Activated B cell treated with CpG ODN at 0.5 μM for 24 hours (primary cell): Measurements from ENCODE around the gene DAB1. TPM values are rescaled to one million over a fixed set of nuclear protein-coding genes. Genes with fewer than 3 reads are reported as not detected.

Experiments
- ATAC-seq: fragments of 200-7000 bp; cut with Tn5 transposase; one replicate; pipeline ENCODE4 v1.10.0; 2021; ENCODE audit warnings: low read depth, mild to moderate bottlenecking, moderate library complexity
- CTCF ChIA-PET: fragments of 350-600 bp; sonication (Branson Sonifier 250); formaldehyde crosslinking; loops from one replicate; lab custom pipeline; 2021; ENCODE audit warnings: antibody characterized with exemption; lab: Charles Lee
- POLR2A ChIA-PET: fragments of 350-600 bp; sonication (Branson Sonifier 250); formaldehyde crosslinking; loops from one replicate; lab custom pipeline; 2021; ENCODE audit warnings: antibody characterized with exemption; lab: Charles Lee
- DNase-seq: peaks from one replicate; pipeline ENCODE4 v3.0.0; 2022
- H3K27ac Mint-ChIP-seq: one replicate; pipeline ENCODE4 v1.8.0; 2020; ENCODE audit warnings: mixed read lengths
- H3K27me3 Mint-ChIP-seq: one replicate; pipeline ENCODE4 v1.8.0; 2021; ENCODE audit warnings: mixed read lengths
- H3K36me3 Mint-ChIP-seq: one replicate; pipeline ENCODE4 v1.8.0; 2021; ENCODE audit warnings: low read depth, mixed read lengths
- H3K4me1 Mint-ChIP-seq: one replicate; pipeline ENCODE4 v1.8.0; 2021; ENCODE audit warnings: mixed read lengths
- H3K4me3 Mint-ChIP-seq: one replicate; pipeline ENCODE4 v1.8.0; 2020; ENCODE audit warnings: mild to moderate bottlenecking, mixed read lengths
- H3K9me3 Mint-ChIP-seq: one replicate; pipeline ENCODE4 v1.8.0; 2020; ENCODE audit warnings: mixed read lengths
- CTCF ChIP-seq: fragments of 200-600 bp; IDR thresholded peaks from one replicate; pipeline ENCODE4 v1.8.0; 2022; ENCODE audit warnings: antibody characterized with exemption, mild to moderate bottlenecking
- intact Hi-C: fragments of 100-400 bp; cut with micrococcal nuclease; formaldehyde crosslinking; loops from one replicate; pipeline ENCODE4 v1.15.1; 2024
- total RNA-seq: library from RNA; stranded (reverse); gene quantifications from 2 replicates; pipeline ENCODE4 v1.2.3, GENCODE V29; 2022

The DAB1 gene
- total RNA-seq, 1 donor from 2014 or later, result not detected

DNA sequence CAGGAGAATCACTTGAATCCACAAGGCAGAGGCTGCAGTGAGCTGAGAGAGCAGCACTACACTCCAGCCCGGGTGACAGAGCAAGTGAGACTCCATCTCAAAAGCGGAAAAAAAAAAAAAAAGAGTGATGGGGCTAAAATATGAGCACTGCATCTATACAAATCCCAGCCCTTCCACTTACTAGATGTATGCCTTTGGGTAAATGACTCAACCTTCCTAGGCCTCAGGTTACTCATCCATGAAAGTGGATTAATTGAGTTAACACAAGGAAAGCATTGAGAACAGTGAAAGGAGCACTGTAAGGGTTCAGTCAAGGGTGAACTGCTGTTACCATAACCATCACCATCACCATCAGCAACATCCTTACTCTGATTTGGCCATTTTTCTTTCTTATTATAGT, 231.6 kb downstream of the DAB1 start:
- POLR2A ChIA-PET, result no interaction called here
- TF ChIP-seq CTCF, result no peak
- CTCF ChIA-PET, result no interaction called here
- H3K27ac Mint-ChIP-seq, result no peak overlapping the region
- no peaks in the 10 kb centered on the region for H3K4me1 Mint-ChIP-seq
- no peak overlapping the region for H3K4me3 Mint-ChIP-seq
- ATAC-seq (no peak), DNase-seq (no peak)
- no peaks in the 10 kb centered on the region for H3K27me3 Mint-ChIP-seq
- intact Hi-C loops, result no loop called here
- no peaks in the 10 kb centered on the region for H3K9me3 Mint-ChIP-seq
- no peaks in the 10 kb centered on the region for H3K36me3 Mint-ChIP-seq

GRCh38 chr1:57190898-57191297, 233.0 kb downstream of the DAB1 start:
- Mint-ChIP-seq H3K27ac (no peak overlapping the region), H3K4me1 (no peaks in the 10 kb centered on the region), H3K36me3 (no peaks in the 10 kb centered on the region), H3K9me3 (no peaks in the 10 kb centered on the region), H3K4me3 (no peak overlapping the region), H3K27me3 (peaks cover under 1% of the 10 kb centered on the region)
- ChIA-PET CTCF (no interaction called here), POLR2A (no interaction called here)
- intact Hi-C loops, result no loop called here
- TF ChIP-seq CTCF, result no peak
- no peak for DNase-seq
- ATAC-seq, result no peak

DNA sequence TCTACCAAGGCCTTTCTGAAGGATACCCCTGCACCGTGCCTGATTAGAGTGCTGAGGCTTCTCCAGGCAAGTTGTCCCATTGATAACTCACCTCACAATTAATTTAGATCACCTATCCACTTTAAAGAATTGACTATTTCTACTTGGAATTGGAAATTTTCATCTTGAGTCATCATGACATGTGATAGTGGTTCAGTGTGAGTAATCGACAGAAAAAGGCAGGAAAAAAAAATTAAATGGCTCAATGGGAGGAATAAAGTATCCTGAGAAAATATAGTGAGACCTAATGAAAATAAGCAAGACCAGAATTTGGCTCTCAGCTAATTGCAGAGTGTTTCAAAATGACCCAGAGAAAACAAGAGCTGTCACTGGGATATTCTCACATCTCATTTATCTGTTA, 235.7 kb downstream of the DAB1 start:
- Mint-ChIP-seq H3K4me3 (no peak overlapping the region), H3K4me1 (no peaks in the 10 kb centered on the region), H3K27me3 (peaks cover 3% of the 10 kb centered on the region), H3K36me3 (no peaks in the 10 kb centered on the region), H3K9me3 (no peaks in the 10 kb centered on the region), H3K27ac (no peak overlapping the region)
- TF ChIP-seq CTCF, result no peak
- intact Hi-C loops, result no loop called here
- ATAC-seq (no peak), DNase-seq (no peak)
- ChIA-PET CTCF (no interaction called here), POLR2A (no interaction called here)

DNA sequence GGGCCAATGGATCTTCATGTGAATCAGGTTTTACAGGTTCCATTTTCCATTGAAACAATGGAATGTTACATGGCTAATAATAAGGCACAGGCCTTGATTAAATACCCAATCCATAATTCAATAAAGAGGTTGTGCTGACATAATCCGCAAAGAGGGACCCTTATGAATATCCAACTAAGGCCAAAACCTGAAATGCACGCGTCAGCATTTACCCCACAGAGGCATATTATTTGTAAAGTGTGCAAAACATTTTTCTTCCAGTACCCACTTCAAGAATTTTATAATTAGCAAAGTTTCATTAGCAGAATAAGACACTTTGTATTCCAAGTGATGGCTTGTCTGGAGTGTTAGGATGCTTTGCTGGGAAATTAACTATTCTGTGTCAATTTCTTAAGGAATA, 237.4 kb downstream of the DAB1 start:
- no peak for TF ChIP-seq CTCF
- ChIA-PET POLR2A (no interaction called here), CTCF (no interaction called here)
- Mint-ChIP-seq H3K9me3 (no peaks in the 10 kb centered on the region), H3K4me1 (no peaks in the 10 kb centered on the region), H3K27me3 (peaks cover 3% of the 10 kb centered on the region), H3K27ac (no peak overlapping the region), H3K36me3 (no peaks in the 10 kb centered on the region), H3K4me3 (no peak overlapping the region)
- intact Hi-C loops, result no loop called here
- ATAC-seq (no peak), DNase-seq (no peak)

DNA sequence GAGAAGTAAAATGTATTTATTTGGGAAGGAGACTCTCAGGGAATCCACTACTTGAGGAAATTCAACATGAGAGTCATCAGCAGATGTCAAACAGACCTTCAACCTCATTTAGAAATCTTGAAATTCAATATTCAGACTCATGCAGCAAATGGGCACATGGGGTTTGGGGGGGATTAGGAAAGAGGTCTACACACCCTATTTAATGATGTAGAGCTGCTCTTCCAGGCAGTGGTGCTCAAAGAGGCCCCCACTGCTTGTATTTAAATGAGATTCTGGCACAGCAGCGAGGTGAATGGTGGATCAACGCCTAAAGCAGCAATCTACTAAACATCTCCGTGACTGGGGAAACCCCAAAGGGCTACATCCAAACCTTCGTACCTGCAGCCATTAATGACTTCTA, 244.9 kb downstream of the DAB1 start:
- no peak for ATAC-seq
- intact Hi-C loops, result no loop called here
- ChIA-PET POLR2A (no interaction called here), CTCF (no interaction called here)
- no peaks in the 10 kb centered on the region for H3K27me3 Mint-ChIP-seq
- no peak for TF ChIP-seq CTCF
- DNase-seq, result no peak
- no peaks in the 10 kb centered on the region for H3K36me3 Mint-ChIP-seq
- no peaks in the 10 kb centered on the region for H3K4me1 Mint-ChIP-seq
- no peak overlapping the region for H3K4me3 Mint-ChIP-seq
- H3K9me3 Mint-ChIP-seq, result peaks cover 11% of the 10 kb centered on the region
- H3K27ac Mint-ChIP-seq, result no peak overlapping the region
